Thoracic aorta (tissue), 2 donors: ENCODE measurements around the gene RASSF1. TPM values are rescaled to one million over a fixed set of nuclear protein-coding genes. Genes with fewer than 3 reads are reported as not detected.

ENCODE experiments used
- ATAC-seq: fragments of 150-250 bp; one replicate; pipeline ENCODE4 v1.8.0; 2017; ENCODE audit warnings: low read depth; ENCODE audit not compliant: insufficient number of reproducible peaks, low FRiP score
- DNase-seq: peaks from one replicate; pipeline ENCODE4 v3.0.0-alpha.2; 2020; ENCODE audit warnings: low spot score
- H3K27ac ChIP-seq, 2 donors: fragments of 200-600 bp; sonication (generic); 1 replicate in 1 of 2; 2 replicates in 1 of 2; pipeline ENCODE4 v1.5.1; 2016; ENCODE audit warnings: mild to moderate bottlenecking in 2 of 2, moderate library complexity in 2 of 2
- H3K27me3 ChIP-seq: fragments of 200-600 bp; sonication (generic); replicated peaks from 2 replicates; pipeline ENCODE4 v1.6.0; 2016; ENCODE audit warnings: mild to moderate bottlenecking; ENCODE audit not compliant: insufficient read depth
- H3K36me3 ChIP-seq: fragments of 200-600 bp; sonication (generic); one replicate; pipeline ENCODE4 v1.5.1; 2016
- H3K4me1 ChIP-seq, 2 donors: fragments of 200-600 bp; sonication (generic); 1 replicate in 1 of 2; 2 replicates in 1 of 2; pipeline versions ENCODE4 v1.5.1 to v1.6.0; 2016; ENCODE audit warnings: low read depth in 2 of 2, mild to moderate bottlenecking in 1 of 2; ENCODE audit not compliant: control insufficient read depth in 1 of 2
- H3K4me3 ChIP-seq: fragments of 200-600 bp; sonication (generic); 2 replicates; pipeline ENCODE4 v1.5.1; 2016; ENCODE audit warnings: mild to moderate bottlenecking
- H3K9me3 ChIP-seq: fragments of 200-600 bp; sonication (generic); 2 replicates; pipeline ENCODE4 v1.5.1; 2016
- CTCF ChIP-seq: fragments of 200-600 bp; sonication (generic); IDR thresholded peaks from one replicate; pipeline ENCODE4 v1.5.1; 2019; ENCODE audit warnings: antibody characterized with exemption
- total RNA-seq, 2 donors: library from RNA; depleted of rRNA; stranded (reverse); fragments of >200 nt; gene quantifications; one replicate each; pipeline versions ENCODE4 v1.1.0 to v1.2.3, GENCODE V29; 2016

Gene RASSF1
- total RNA-seq, 2 donors from 2014 or later: 45.2 to 72.2 TPM

- peak overlapping the region; percentile 83 to 91 for H3K27ac ChIP-seq
- ATAC-seq: no peak
- peak overlapping the region; percentile 79 for H3K4me3 ChIP-seq
- H3K27me3 ChIP-seq: no peaks in the 10 kb centered on the region
- peaks cover 32% of the 10 kb centered on the region for H3K36me3 ChIP-seq
- H3K9me3 ChIP-seq: no peaks in the 10 kb centered on the region
- DNase-seq: no peak
- TF ChIP-seq CTCF: no peak
- H3K4me1 ChIP-seq: peaks cover 16 to 46% of the 10 kb centered on the region in 2 donors
Measured at GRCh38 chr3:50350213-50350526, 9.5 kb upstream of the RASSF1 start.

GRCh38 chr3:50347187-50347813 lies 6.7 kb upstream of the RASSF1 start:
- peak overlapping the region in 1 of 2 donors; percentile 9 for H3K27ac ChIP-seq
- H3K4me3 ChIP-seq: no peak overlapping the region
- no peaks in the 10 kb centered on the region for H3K9me3 ChIP-seq
- peak; percentile 48 for TF ChIP-seq CTCF
- H3K36me3 ChIP-seq: peaks cover 9% of the 10 kb centered on the region
- ATAC-seq: no peak
- H3K4me1 ChIP-seq: peaks cover 16 to 44% of the 10 kb centered on the region in 2 donors
- H3K27me3 ChIP-seq: no peaks in the 10 kb centered on the region
- no peak for DNase-seq

- H3K4me3 ChIP-seq: peak within 1 kb of the TSS; percentile 66
- ATAC-seq (no peak), DNase-seq (no peak)
- peaks cover 9% of the 10 kb centered on the region for H3K36me3 ChIP-seq
- H3K27me3 ChIP-seq: no peaks in the 10 kb centered on the region
- TF ChIP-seq CTCF: no peak
- no peak within 1 kb of the TSS for H3K27ac ChIP-seq
- peaks cover 14 to 43% of the 10 kb centered on the region in 2 donors for H3K4me1 ChIP-seq
- H3K9me3 ChIP-seq: no peaks in the 10 kb centered on the region
Measured at GRCh38 chr3:50345586-50346234, 5.1 kb upstream of the RASSF1 start, which contains the start of gene ZMYND10. ZMYND10 (minus strand) TSS chr3:50345732; CDS start chr3:50345579, 153 bp downstream.

GRCh38 chr3:50345008-50345407 lies 4.4 kb upstream of the RASSF1 start:
- Histone ChIP-seq H3K27me3 (no peaks in the 10 kb centered on the region), H3K9me3 (no peaks in the 10 kb centered on the region), H3K4me1 (peaks cover 14 to 45% of the 10 kb centered on the region in 2 donors), H3K27ac (no peak overlapping the region), H3K4me3 (peak overlapping the region; percentile 66), H3K36me3 (peaks cover 9% of the 10 kb centered on the region)
- ATAC-seq (no peak), DNase-seq (no peak)
- no peak for TF ChIP-seq CTCF

- H3K27ac ChIP-seq: no peak overlapping the region
- no peaks in the 10 kb centered on the region for H3K9me3 ChIP-seq
- H3K4me1 ChIP-seq: peaks cover 21 to 49% of the 10 kb centered on the region in 2 donors
- no peaks in the 10 kb centered on the region for H3K27me3 ChIP-seq
- peaks cover 7% of the 10 kb centered on the region for H3K36me3 ChIP-seq
- no peak for TF ChIP-seq CTCF
- no peak for DNase-seq
- ATAC-seq: no peak
- no peak overlapping the region for H3K4me3 ChIP-seq
Measured at GRCh38 chr3:50342813-50343633, 2.4 kb upstream of the RASSF1 start.
